Prostate gland (tissue), 2 donors: Measurements from ENCODE around the gene SLC35F3.

Source experiments
- CTCF ChIP-seq, 4 experiments: fragments of 200-600 bp in 2 of 4; fragments of 450-650 bp in 2 of 4; sonication (generic) in 2 of 4; IDR thresholded peaks; 1 replicate in 3 of 4; 2 replicates in 1 of 4; pipeline ENCODE4 v1.5.1; 2016 to 2019; ENCODE audit warnings: antibody characterized with exemption in 4 of 4, mild to moderate bottlenecking in 2 of 4, moderate library complexity in 2 of 4
- POLR2A ChIP-seq: fragments of 450-650 bp; IDR thresholded peaks from one replicate; pipeline ENCODE4 v1.6.1; 2016; ENCODE audit warnings: antibody characterized with exemption, mild to moderate bottlenecking
- POLR2AphosphoS5 ChIP-seq: sonication (generic); formaldehyde crosslinking; IDR thresholded peaks from one replicate; pipeline ENCODE4 v1.6.1; 2017; ENCODE audit warnings: antibody characterized with exemption

- TF ChIP-seq POLR2AphosphoS5: no peak
- no peak for TF ChIP-seq CTCF (IDR thresholded peaks at IDR 0.05)
- no peak for TF ChIP-seq POLR2A
Observed at GRCh38 chr1:233939451-233939850, 35.0 kb downstream of the SLC35F3 start.
